ENCODE data around the gene HAPLN3. TPM values are rescaled to one million over a fixed set of nuclear protein-coding genes. Genes with fewer than 3 reads are reported as not detected.

Gene HAPLN3
- total RNA-seq, 4 donors from 2014 or later = 17.9 to 34.8 (median 23.1) TPM

GRCh38 chr15:88920186-88920891 lies 25.0 kb upstream of the HAPLN3 start:
- Histone ChIP-seq H3K27ac (no peak overlapping the region), H3K9me3 (no peaks in the 10 kb centered on the region), H3K4me1 (no peaks in the 10 kb centered on the region), H3K36me3 (no peaks in the 10 kb centered on the region), H3K4me3 (no peak overlapping the region), H3K27me3 (no peaks in the 10 kb centered on the region)
- TF ChIP-seq CTCF (IDR thresholded peaks at IDR 0.05) (no peak), POLR2A (IDR thresholded peaks at IDR 0.05) (no peak)
- intact Hi-C loops (cut with DNase I; ENCODE audit: low total_unique reads) = no loop called here
- no peak for DNase-seq

GRCh38 chr15:88918738-88919137 lies 23.4 kb upstream of the HAPLN3 start:
- TF ChIP-seq CTCF (IDR thresholded peaks at IDR 0.05) (peak in 1 of 4 experiments; percentile 6), POLR2A (IDR thresholded peaks at IDR 0.05) (no peak)
- H3K36me3 ChIP-seq = no peaks in the 10 kb centered on the region
- H3K4me1 ChIP-seq = no peaks in the 10 kb centered on the region
- no peak overlapping the region for H3K27ac ChIP-seq
- intact Hi-C loops (cut with DNase I; ENCODE audit: low total_unique reads) = no loop called here
- DNase-seq = peak; percentile 61 to 78
- H3K4me3 ChIP-seq = no peak overlapping the region
- no peaks in the 10 kb centered on the region for H3K27me3 ChIP-seq
- no peaks in the 10 kb centered on the region for H3K9me3 ChIP-seq

GRCh38 chr15:88917760-88918159 lies 22.4 kb upstream of the HAPLN3 start:
- no peak for TF ChIP-seq CTCF (IDR thresholded peaks at IDR 0.05)
- no peak for TF ChIP-seq POLR2A (IDR thresholded peaks at IDR 0.05)

GRCh38 chr15:88915354-88915753 lies 20.0 kb upstream of the HAPLN3 start:
- Histone ChIP-seq H3K4me3 (no peak overlapping the region), H3K27me3 (no peaks in the 10 kb centered on the region), H3K36me3 (no peaks in the 10 kb centered on the region), H3K27ac (no peak overlapping the region), H3K4me1 (peaks cover 0 to 3% of the 10 kb centered on the region in 2 donors), H3K9me3 (no peaks in the 10 kb centered on the region)
- TF ChIP-seq POLR2A (IDR thresholded peaks at IDR 0.05) (no peak), CTCF (IDR thresholded peaks at IDR 0.05) (no peak)
- intact Hi-C loops (cut with DNase I; ENCODE audit: low total_unique reads) = no loop called here
- no peak for DNase-seq

More at GRCh38 chr15:88917760-88918159, 22.4 kb upstream of the HAPLN3 start:
- Histone ChIP-seq H3K9me3 (no peaks in the 10 kb centered on the region), H3K4me1 (no peaks in the 10 kb centered on the region), H3K36me3 (no peaks in the 10 kb centered on the region), H3K27ac (no peak overlapping the region), H3K27me3 (no peaks in the 10 kb centered on the region), H3K4me3 (no peak overlapping the region)
- DNase-seq = no peak
- intact Hi-C loops (cut with DNase I; ENCODE audit: low total_unique reads) = no loop called here

GRCh38 chr15:88913850-88914169 lies 18.5 kb upstream of the HAPLN3 start:
- intact Hi-C loops (cut with DNase I; ENCODE audit: low total_unique reads) = no loop called here
- H3K4me3 ChIP-seq = peak overlapping the region in 1 of 2 donors; percentile 71

More at GRCh38 chr15:88913850-88914169, 18.5 kb upstream of the HAPLN3 start:
- peak overlapping the region; percentile 94 for H3K27ac ChIP-seq
- H3K4me1 ChIP-seq = peaks cover 0 to 10% of the 10 kb centered on the region in 2 donors
- no peak for DNase-seq
- no peaks in the 10 kb centered on the region for H3K9me3 ChIP-seq
- TF ChIP-seq CTCF (IDR thresholded peaks at IDR 0.05) (no peak), POLR2A (IDR thresholded peaks at IDR 0.05) (no peak)
- H3K27me3 ChIP-seq = no peaks in the 10 kb centered on the region
- H3K36me3 ChIP-seq = no peaks in the 10 kb centered on the region
